IMR-90 (cell line): Measurements from ENCODE around the gene SNRPD3. TPM values are rescaled to one million over a fixed set of nuclear protein-coding genes. Genes with fewer than 3 reads are reported as not detected.

Experiments
- ATAC-seq: fragments of 200-7000 bp; cut with Tn5 transposase; 2 replicates; pipeline ENCODE4 v1.9.1; 2020; ENCODE audit warnings: low read depth, mild to moderate bottlenecking, moderate library complexity
- BruUV-seq: library from RNA; stranded (reverse); fragments of 400-500 nt; replicated peaks from 2 replicates; lab custom pipeline; 2021; lab: Mats Ljungman, UMichigan
- CTCF ChIA-PET: fragments of 300-600 bp; formaldehyde crosslinking; extraction: SDS; loops from one replicate; lab custom pipeline; 2021; ENCODE audit warnings: antibody characterized with exemption; lab: Yijun Ruan, JAX
- POLR2A ChIA-PET: fragments of 300-600 bp; sonication (Branson Sonifier 250); formaldehyde crosslinking; loops from one replicate; lab custom pipeline; 2022; ENCODE audit warnings: antibody characterized with exemption; ENCODE audit not compliant: unreplicated experiment; lab: Charles Lee
- DNase-seq: peaks from one replicate; pipeline ENCODE4 v3.0.0; 2013
- H2AFZ ChIP-seq: replicated peaks from 2 replicates; pipeline ENCODE3; 2013; ENCODE audit warnings: low read length, mild to moderate bottlenecking; ENCODE audit not compliant: poor library complexity
- H2AK5ac ChIP-seq: 2 replicates; pipeline ENCODE4 v1.6.1; 2013; ENCODE audit warnings: low read depth, low read length, inconsistent platforms
- H2AK9ac ChIP-seq: replicated peaks from 2 replicates; pipeline ENCODE3; 2013; ENCODE audit warnings: mild to moderate bottlenecking, low read depth, low read length, moderate library complexity; ENCODE audit not compliant: poor library complexity
- H2BK120ac ChIP-seq: 2 replicates; pipeline ENCODE4 v1.6.1; 2013; ENCODE audit warnings: low read depth, low read length, inconsistent platforms
- H2BK15ac ChIP-seq: 3 replicates; pipeline ENCODE4 v1.6.1; 2013; ENCODE audit warnings: low read depth, low read length, inconsistent platforms
- H2BK20ac ChIP-seq: 2 replicates; pipeline ENCODE4 v1.6.1; 2013; ENCODE audit warnings: low read depth, mild to moderate bottlenecking, inconsistent platforms, low read length, moderate library complexity
- H2BK5ac ChIP-seq: 2 replicates; pipeline ENCODE4 v1.6.1; 2013; ENCODE audit warnings: mild to moderate bottlenecking, low read depth, low read length, inconsistent platforms; ENCODE audit not compliant: poor library complexity, severe bottlenecking
- H3K14ac ChIP-seq: replicated peaks from 2 replicates; pipeline ENCODE4 v1.6.1; 2013; ENCODE audit warnings: low read depth, low read length, inconsistent platforms
- H3K18ac ChIP-seq: 2 replicates; pipeline ENCODE4 v1.6.1; 2013; ENCODE audit warnings: low read depth, low read length, control low read depth
- H3K23ac ChIP-seq: 2 replicates; pipeline ENCODE4 v1.6.1; 2013; ENCODE audit warnings: low read depth, low read length, inconsistent platforms
- H3K27ac ChIP-seq: 2 replicates; pipeline ENCODE4 v1.5.1; 2013; ENCODE audit warnings: mild to moderate bottlenecking, control low read depth, low read length; ENCODE audit not compliant: insufficient read depth
- H3K27me3 ChIP-seq: 2 replicates; pipeline ENCODE4 v1.6.1; 2013; ENCODE audit warnings: low read length; ENCODE audit not compliant: control insufficient read depth, insufficient read depth
- H3K36me3 ChIP-seq: 2 replicates; pipeline ENCODE4 v1.6.1; 2013; ENCODE audit warnings: low read length, mixed read lengths; ENCODE audit not compliant: control insufficient read depth, insufficient read depth
- H3K4ac ChIP-seq: 2 replicates; pipeline ENCODE4 v1.6.1; 2013; ENCODE audit warnings: low read depth, low read length, inconsistent platforms
- H3K4me1 ChIP-seq: 2 replicates; pipeline ENCODE4 v1.6.1; 2013; ENCODE audit warnings: low read length, mixed read lengths; ENCODE audit not compliant: control insufficient read depth, insufficient read depth
- H3K4me2 ChIP-seq: 2 replicates; pipeline ENCODE4 v1.6.1; 2013; ENCODE audit warnings: low read depth, mild to moderate bottlenecking, control low read depth, low read length, moderate library complexity
- H3K4me3 ChIP-seq: 2 replicates; pipeline ENCODE4 v1.5.1; 2013; ENCODE audit warnings: low read depth, mild to moderate bottlenecking, control low read depth, low read length, moderate library complexity; ENCODE audit not compliant: insufficient read depth
- H3K56ac ChIP-seq: 2 replicates; pipeline ENCODE4 v1.6.1; 2013; ENCODE audit warnings: low read length, inconsistent platforms; ENCODE audit not compliant: insufficient read depth; ENCODE audit errors: extremely low read depth
- H3K79me1 ChIP-seq, 2 experiments: 2 replicates each; pipeline ENCODE4 v1.6.1; 2013; ENCODE audit warnings: low read length in 2 of 2, inconsistent platforms in 1 of 2, low read depth in 1 of 2
- H3K9ac ChIP-seq: 2 replicates; pipeline ENCODE4 v1.6.1; 2013; ENCODE audit warnings: low read depth, low read length, control low read depth
- H3K9me1 ChIP-seq: 2 replicates; pipeline ENCODE4 v1.6.1; 2013; ENCODE audit warnings: low read length, inconsistent platforms; ENCODE audit not compliant: insufficient read depth
- H3K9me3 ChIP-seq: 2 replicates; pipeline ENCODE4 v1.6.1; 2013; ENCODE audit warnings: low read length; ENCODE audit not compliant: control insufficient read depth, insufficient read depth
- H4K20me1 ChIP-seq: 2 replicates; pipeline ENCODE4 v1.6.1; 2013; ENCODE audit warnings: low read length, inconsistent platforms; ENCODE audit not compliant: insufficient read depth
- H4K5ac ChIP-seq: 2 replicates; pipeline ENCODE4 v1.6.1; 2013; ENCODE audit warnings: mild to moderate bottlenecking, low read depth, low read length, control low read depth
- H4K8ac ChIP-seq, 2 experiments: 2 replicates each; pipeline ENCODE4 v1.6.1; 2013; ENCODE audit warnings: low read depth in 2 of 2, low read length in 2 of 2, control low read depth in 1 of 2, inconsistent platforms in 1 of 2
- H4K91ac ChIP-seq: 2 replicates; pipeline ENCODE4 v1.6.1; 2013; ENCODE audit warnings: low read depth, low read length, inconsistent platforms; ENCODE audit not compliant: insufficient read depth
- RAD21 ChIP-seq: IDR thresholded peaks from 2 replicates; pipeline ENCODE4 v1.6.1; 2012; ENCODE audit warnings: low read length, improper control_type of control experiment
- RFX5 ChIP-seq: IDR thresholded peaks from 2 replicates; pipeline ENCODE4 v1.8.0; 2012; ENCODE audit warnings: low read depth, mild to moderate bottlenecking, low read length, moderate library complexity
- SMC3 ChIP-seq: fragments of 150-350 bp; IDR thresholded peaks from 2 replicates; pipeline ENCODE4 v1.6.1; 2016; ENCODE audit warnings: low read depth, mild to moderate bottlenecking, antibody characterized with exemption, low read length, moderate library complexity
- WGBS, 2 experiments: methylation state at CpG; one replicate each; pipeline versions ENCODE4 v1.1.5 to v1.1.7; 2013; ENCODE audit warnings: missing lambda C conversion rate in 2 of 2; ENCODE audit not compliant: insufficient read length in 1 of 2; ENCODE audit errors: extremely low coverage in 2 of 2; 5-methylcytosine and 5-hydroxymethylcytosine counted together
- dilution Hi-C: fragments of 300-500 bp; cut with HindIII; formaldehyde crosslinking; loops from one replicate; pipeline ENCODE4 v1.14.3; 2018; ENCODE audit warnings: low sequenced_read_pairs; ENCODE audit not compliant: unreplicated experiment
- in situ Hi-C: fragments of 300-500 bp; cut with MboI; formaldehyde crosslinking; loops from 3 replicates; pipeline ENCODE4 v1.14.3; 2019; ENCODE audit warnings: low sequenced_read_pairs, inconsistent platforms, mixed read lengths
- intact Hi-C: fragments of 100-400 bp; cut with micrococcal nuclease; formaldehyde crosslinking; loops from 2 replicates; pipeline ENCODE4 v1.10.0; 2022
- polyA plus RNA-seq, 3 experiments: library from polyadenylated mRNA; depleted of rRNA; stranded (reverse); fragments of >200 nt; gene quantifications; 2 replicates each; pipeline ENCODE4 v1.2.3, GENCODE V29; 2012; ENCODE audit warnings: low replicate concordance in 1 of 3
- total RNA-seq: library from RNA; depleted of rRNA; stranded (reverse); fragments of >200 nt; gene quantifications from 2 replicates; pipeline ENCODE4 v1.2.3, GENCODE V29; 2012
- TF ChIP-seq, protein P1 (sequence below): conservative IDR thresholded peaks from 2 replicates; pipeline ENCODE4 v1.5.1; 2012; ENCODE audit warnings: mild to moderate bottlenecking, low read depth, low read length, improper control_type of control experiment

The SNRPD3 gene
- total and polyA plus RNA-seq, 2 of the 4 experiments (the other 2 are of a cell fraction), result 158 to 283 TPM

DNA sequence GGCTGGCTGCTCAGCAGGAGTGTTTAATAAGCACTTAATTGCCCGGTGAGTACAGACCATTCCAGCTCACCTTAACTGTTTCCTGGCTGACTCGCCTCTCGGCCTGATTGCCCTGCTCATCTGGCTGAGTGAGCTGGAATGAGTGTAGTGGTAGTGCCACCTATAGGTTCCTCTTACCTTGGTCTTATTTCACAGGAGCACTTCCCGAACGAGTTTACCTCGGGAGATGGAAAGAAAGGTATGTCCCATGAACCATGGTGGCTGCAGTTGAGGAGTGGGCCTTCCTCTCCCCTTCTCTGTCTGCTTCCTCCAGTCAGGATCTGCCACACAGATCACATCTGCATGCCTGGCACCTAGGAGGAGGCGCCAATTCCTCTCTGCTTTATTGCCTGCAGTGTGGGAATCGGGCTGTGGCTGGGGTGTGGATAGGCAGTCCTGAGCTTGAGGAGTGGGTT lies 34.0 kb upstream of the SNRPD3 start:
- dilution Hi-C loops, result no loop called here
- BruUV-seq, result no TSS peak
- WGBS, 2 experiments, result 79% methylated on average over 2 of the region's 8 CpGs; no CpG with 5 or more reads in 1 of the 2 experiments

More for the DNA sequence above, 34.0 kb upstream of the SNRPD3 start:
- intact Hi-C loops (loop anchor here (1.0 kb wide), 1 partner anchor 197 kb away; no protein-coding TSS in a partner anchor), in situ Hi-C loops (loop anchor here (5.0 kb wide), 1 partner anchor 200 kb away; no protein-coding TSS in a partner anchor)
- Histone ChIP-seq H2BK20ac (no peak overlapping the region), H4K91ac (no peak overlapping the region), H3K9me1 (0 out of 2 replicates have a peak, but pooled peaks cover 3% of the 10 kb centered on the region), H2BK120ac (no peak overlapping the region), H2AK5ac (0 out of 2 replicates have a peak overlapping the region, but pooled peaks have one; percentile 68), H3K79me1 (no peaks in the 10 kb centered on the region), H2BK5ac (no peak overlapping the region), H3K4me2 (no peak overlapping the region), H2AFZ (peak overlapping the region; percentile 71), H3K14ac (no peak overlapping the region), H3K4me1 (peaks cover 2% of the 10 kb centered on the region; the same call in 1 of the 2 replicates), H3K9me3 (no peaks in the 10 kb centered on the region), H3K56ac (no peak overlapping the region), H3K27ac (no peak overlapping the region), H3K23ac (no peak overlapping the region), H3K36me3 (no peaks in the 10 kb centered on the region), H4K8ac (no peak overlapping the region), H2AK9ac (peak overlapping the region; percentile 25), H4K20me1 (no peaks in the 10 kb centered on the region), H3K9ac (no peak overlapping the region), H2BK15ac (no peak overlapping the region), H3K4me3 (no peak overlapping the region), H3K18ac (no peak overlapping the region), H3K4ac (no peak overlapping the region), H4K5ac (no peak overlapping the region), H3K27me3 (peaks cover 3% of the 10 kb centered on the region)
- ATAC-seq (peak; percentile 25; the same call in 1 of the 2 replicates), DNase-seq (peak; percentile 60)
- ChIA-PET POLR2A (no interaction called here), CTCF (interaction anchor here (0.5 to 2.4 kb wide), 5 partner anchors 10 to 1948 kb away, joined by 3 to 7 read pairs (median 5); no protein-coding TSS in a partner anchor)
- TF ChIP-seq SMC3 (peak; percentile 41; the same call in 1 of the 2 replicates), RAD21 (peak; percentile 72), RFX5 (no peak)
- TF ChIP-seq, protein P1, sequence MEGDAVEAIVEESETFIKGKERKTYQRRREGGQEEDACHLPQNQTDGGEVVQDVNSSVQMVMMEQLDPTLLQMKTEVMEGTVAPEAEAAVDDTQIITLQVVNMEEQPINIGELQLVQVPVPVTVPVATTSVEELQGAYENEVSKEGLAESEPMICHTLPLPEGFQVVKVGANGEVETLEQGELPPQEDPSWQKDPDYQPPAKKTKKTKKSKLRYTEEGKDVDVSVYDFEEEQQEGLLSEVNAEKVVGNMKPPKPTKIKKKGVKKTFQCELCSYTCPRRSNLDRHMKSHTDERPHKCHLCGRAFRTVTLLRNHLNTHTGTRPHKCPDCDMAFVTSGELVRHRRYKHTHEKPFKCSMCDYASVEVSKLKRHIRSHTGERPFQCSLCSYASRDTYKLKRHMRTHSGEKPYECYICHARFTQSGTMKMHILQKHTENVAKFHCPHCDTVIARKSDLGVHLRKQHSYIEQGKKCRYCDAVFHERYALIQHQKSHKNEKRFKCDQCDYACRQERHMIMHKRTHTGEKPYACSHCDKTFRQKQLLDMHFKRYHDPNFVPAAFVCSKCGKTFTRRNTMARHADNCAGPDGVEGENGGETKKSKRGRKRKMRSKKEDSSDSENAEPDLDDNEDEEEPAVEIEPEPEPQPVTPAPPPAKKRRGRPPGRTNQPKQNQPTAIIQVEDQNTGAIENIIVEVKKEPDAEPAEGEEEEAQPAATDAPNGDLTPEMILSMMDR, result peak; percentile 52
